A549 treated with Hydrocortisone at 1 μM for 4 hours (cell line): ENCODE data around the gene ZC3H12A. TPM values are rescaled to one million over a fixed set of nuclear protein-coding genes. Genes with fewer than 3 reads are reported as not detected.

Source experiments
- total RNA-seq: library from RNA; stranded (reverse); fragments of 200-300 nt; extraction: Qiagen RNA extraction; gene quantifications from 5 replicates; pipeline ENCODE4 v1.2.3, GENCODE V29; 2022

The ZC3H12A gene
- total RNA-seq: 35.4 to 54.7 TPM (median 46.9 TPM) in 5 replicates

DNA sequence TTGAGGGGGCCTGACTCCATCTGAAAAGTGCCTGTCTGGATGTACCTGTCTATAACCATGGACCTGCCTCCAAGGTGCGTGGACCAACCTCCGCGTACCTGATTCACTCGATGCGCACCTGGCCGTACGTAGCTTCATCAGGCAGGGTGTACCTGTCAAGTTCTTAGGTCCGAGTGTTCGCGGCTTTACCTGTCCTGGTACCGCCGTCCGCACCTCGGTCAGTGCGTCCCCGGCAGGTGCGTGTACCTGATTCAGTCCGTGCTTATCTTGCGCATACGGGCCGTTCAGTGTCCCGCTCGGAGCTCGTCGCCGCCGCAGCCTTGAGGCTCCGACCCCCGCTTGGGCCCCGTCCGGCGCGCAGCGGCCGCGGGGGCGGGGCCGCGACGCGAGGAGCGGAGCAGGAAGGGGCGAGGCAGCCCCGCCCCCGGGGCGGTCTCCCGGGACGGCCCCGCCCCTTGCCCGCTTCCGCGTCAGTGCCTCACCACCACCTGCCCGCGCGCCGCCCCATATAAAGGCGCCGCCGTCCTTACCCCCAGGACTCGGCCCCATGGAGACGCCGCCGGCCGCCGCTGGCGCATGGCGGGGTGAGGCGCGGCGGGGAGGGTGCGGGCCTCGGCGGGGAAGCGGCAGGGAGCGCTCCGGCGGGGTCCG lies at the start of gene ZC3H12A:
Gene ZC3H12A, plus strand, starts transcription at position 535 of the 651 bp plus-strand sequence. CDS start 917 bp downstream, outside the sequence.

DNA sequence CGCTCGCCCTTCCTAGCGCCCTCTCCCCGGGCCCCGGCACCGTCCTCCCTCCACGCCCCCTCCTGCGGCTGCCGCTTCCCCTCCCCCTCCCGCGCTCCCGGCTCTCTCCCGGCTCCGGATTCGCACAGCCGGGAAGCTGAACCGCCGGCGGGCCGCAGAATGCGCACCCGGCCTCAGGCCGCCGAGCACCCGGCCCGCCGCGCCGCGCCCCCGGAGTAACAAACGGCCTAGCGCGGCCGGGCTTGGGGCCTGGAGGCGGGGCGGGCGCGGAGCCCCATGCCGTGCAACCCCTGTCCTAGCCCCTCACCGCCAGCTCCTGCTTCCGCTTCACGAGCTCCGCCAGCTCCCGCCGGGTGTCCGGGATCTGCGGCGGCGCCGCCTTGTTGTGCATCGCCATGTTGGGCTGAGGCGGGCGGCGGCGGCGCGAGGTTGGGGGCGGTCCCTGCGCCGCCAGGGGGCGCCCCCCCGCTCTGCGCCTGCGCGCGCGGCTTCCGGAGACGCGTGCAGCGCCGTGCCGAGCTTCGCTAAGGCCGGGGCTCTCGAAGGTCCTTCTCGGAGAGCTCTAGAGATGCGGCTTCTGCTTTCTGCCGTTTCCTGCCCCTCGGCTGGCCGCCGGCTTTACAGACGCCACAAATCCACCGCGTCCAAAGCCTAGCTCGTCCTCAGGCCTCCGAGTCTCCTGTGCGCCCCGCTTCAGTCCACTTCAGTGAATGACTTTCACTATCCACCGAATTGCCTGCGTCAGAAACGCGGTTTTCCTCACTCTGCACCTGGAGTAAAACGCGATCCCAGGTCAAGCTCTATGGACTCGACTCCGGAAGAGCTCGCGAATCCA lies 40.2 kb downstream of the ZC3H12A start, which contains the start of gene MEAF6:
Gene MEAF6, minus strand, starts transcription at position 417 of the 835 bp plus-strand sequence. Its CDS starts 20 bp downstream, at position 397.

Other genes starting within 250 kb of the ZC3H12A start
- gene MEAF6, start 40.2 kb downstream of the ZC3H12A start, total RNA-seq: 44.8 to 70.2 TPM (median 54.3 TPM) in 5 replicates
- gene SNIP1, start 79.7 kb downstream of the ZC3H12A start, total RNA-seq: 11.0 to 14.8 TPM (median 13.0 TPM) in 5 replicates
- 0.05 to 0.16 TPM (median 0.05 TPM) in 3 of 5 replicates, not detected in the others for gene DNALI1, start 82.4 kb downstream of the ZC3H12A start, total RNA-seq
- 49.6 to 67.9 TPM (median 52.4 TPM) in 5 replicates for gene GNL2, start 121.4 kb downstream of the ZC3H12A start, total RNA-seq
- 0.08 to 0.36 TPM (median 0.13 TPM) in 5 replicates for gene RSPO1, start 160.3 kb downstream of the ZC3H12A start, total RNA-seq
- 47.0 to 53.1 TPM (median 48.4 TPM) in 5 replicates for gene CDCA8, start 217.9 kb downstream of the ZC3H12A start, total RNA-seq